ENCODE measurements around the gene CBX5. TPM values are rescaled to one million over a fixed set of nuclear protein-coding genes. Genes with fewer than 3 reads are reported as not detected.
"Not testable (repeated sequence)": the region's sequence is repeated elsewhere in the genome, so short reads cannot be mapped to it uniquely, and the experiment has no call there.

CBX5 gene
- total RNA-seq, 1 experiment from 2014 or later, result 173 TPM

DNA sequence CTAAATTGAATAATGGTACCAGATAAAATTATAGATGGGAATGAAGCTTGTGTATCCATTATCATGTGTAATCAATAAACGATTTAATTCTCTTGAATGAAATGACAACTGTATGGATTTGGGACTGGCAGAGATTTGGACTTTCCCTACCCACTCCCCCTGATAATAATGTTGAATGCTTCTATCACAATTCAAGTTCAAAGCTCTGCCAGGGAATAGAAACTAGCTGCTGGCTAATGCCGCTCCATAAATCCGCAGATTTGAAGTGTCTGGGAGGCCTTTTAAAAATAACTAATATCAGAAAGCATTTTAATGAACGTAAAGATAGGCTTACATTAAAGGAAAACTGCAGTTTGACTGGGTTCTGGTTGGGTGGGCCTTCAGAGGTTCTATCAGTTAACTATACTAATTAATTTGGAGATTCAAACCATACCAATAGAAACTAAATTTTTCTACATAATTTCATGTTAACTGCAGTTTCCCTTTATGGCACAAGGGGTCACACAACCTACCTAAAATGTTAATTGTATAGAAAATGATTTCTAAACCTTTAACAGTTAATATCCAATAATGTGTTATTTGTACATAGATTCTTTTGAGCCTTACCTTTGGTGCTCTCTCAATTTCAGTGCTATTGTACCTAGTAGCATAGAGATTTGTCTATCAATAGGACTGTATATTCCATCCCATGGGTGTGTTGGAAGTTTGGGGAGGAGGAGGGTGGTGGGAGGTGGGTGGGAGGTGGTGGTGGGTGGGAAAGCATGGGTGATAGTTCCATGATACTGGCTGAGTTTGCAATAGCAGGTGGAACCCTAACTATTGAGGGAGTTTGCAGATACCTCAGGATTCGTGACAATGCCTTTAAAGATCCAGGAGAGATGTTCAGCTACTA, 5.5 kb upstream of the CBX5 start:
- Mint-ChIP-seq H3K27me3 (ENCODE audit: unreplicated experiment) (no peaks in the 10 kb centered on the region), H3K27ac (ENCODE audit: unreplicated experiment) (peak overlapping the region; percentile 50), H3K4me1 (ENCODE audit: low read depth, unreplicated experiment) (peaks cover 38% of the 10 kb centered on the region), H3K36me3 (ENCODE audit: insufficient read depth, unreplicated experiment) (peaks cover 6% of the 10 kb centered on the region), H3K4me3 (ENCODE audit: low read depth, unreplicated experiment) (no peak overlapping the region), H3K9me3 (ENCODE audit: low read depth, unreplicated experiment) (no peaks in the 10 kb centered on the region)
- BruUV-seq (replicated peaks), result no TSS peak
- intact Hi-C loops (cut with micrococcal nuclease; ENCODE audit: unreplicated experiment), result no loop called here
- DNase-seq, result no peak
- TF ChIP-seq, protein P1, sequence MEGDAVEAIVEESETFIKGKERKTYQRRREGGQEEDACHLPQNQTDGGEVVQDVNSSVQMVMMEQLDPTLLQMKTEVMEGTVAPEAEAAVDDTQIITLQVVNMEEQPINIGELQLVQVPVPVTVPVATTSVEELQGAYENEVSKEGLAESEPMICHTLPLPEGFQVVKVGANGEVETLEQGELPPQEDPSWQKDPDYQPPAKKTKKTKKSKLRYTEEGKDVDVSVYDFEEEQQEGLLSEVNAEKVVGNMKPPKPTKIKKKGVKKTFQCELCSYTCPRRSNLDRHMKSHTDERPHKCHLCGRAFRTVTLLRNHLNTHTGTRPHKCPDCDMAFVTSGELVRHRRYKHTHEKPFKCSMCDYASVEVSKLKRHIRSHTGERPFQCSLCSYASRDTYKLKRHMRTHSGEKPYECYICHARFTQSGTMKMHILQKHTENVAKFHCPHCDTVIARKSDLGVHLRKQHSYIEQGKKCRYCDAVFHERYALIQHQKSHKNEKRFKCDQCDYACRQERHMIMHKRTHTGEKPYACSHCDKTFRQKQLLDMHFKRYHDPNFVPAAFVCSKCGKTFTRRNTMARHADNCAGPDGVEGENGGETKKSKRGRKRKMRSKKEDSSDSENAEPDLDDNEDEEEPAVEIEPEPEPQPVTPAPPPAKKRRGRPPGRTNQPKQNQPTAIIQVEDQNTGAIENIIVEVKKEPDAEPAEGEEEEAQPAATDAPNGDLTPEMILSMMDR (IDR thresholded peaks at IDR 0.05; ENCODE audit: unreplicated experiment), result no peak
- CTCF ChIA-PET, result interaction anchor here (0.6 to 1.4 kb wide), 2 partner anchors 40 to 85 kb away, joined by 3 to 4 read pairs; partner anchors contain the start of gene COPZ1

DNA sequence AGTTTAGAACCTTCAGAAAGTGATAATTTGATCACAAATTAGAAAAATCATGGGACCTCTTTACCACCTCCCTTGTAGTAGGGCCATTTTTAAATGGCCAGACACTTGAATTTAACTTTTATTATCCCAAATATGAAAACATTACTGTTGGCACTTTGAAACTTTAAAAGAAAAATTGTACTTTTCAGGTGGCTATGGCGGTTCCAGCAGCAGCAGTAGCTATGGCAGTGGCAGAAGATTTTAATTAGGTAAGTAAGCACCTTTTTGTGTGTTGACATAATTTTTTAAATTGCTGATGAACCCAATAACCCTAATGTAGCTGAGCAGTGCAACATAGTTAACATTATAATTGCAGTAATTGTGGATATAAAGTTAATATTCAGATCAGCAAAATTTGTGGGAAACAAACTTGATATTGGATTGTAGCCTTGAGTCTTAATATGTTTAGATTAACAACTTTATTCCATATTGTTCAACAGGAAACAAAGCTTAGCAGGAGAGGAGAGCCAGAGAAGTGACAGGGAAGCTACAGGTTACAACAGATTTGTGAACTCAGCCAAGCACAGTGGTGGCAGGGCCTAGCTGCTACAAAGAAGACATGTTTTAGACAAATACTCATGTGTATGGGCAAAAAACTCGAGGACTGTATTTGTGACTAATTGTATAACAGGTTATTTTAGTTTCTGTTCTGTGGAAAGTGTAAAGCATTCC, 4.3 kb upstream of the CBX5 start:
- not testable (repeated sequence) for H3K27ac Mint-ChIP-seq (ENCODE audit: unreplicated experiment); DNase-seq; H3K4me3 Mint-ChIP-seq (ENCODE audit: low read depth, unreplicated experiment); H3K27me3 Mint-ChIP-seq (ENCODE audit: unreplicated experiment); H3K36me3 Mint-ChIP-seq (ENCODE audit: insufficient read depth, unreplicated experiment); BruUV-seq (replicated peaks); H3K9me3 Mint-ChIP-seq (ENCODE audit: low read depth, unreplicated experiment)
- H3K4me1 Mint-ChIP-seq (ENCODE audit: low read depth, unreplicated experiment), result peaks cover 38% of the 10 kb centered on the region
- CTCF ChIA-PET, result interaction anchor here (1.2 kb wide), 1 partner anchor 85 kb away, joined by 3 read pairs; no protein-coding TSS in a partner anchor
- intact Hi-C loops (cut with micrococcal nuclease; ENCODE audit: unreplicated experiment), result loop anchor here (5.0 kb wide), 1 partner anchor 43 kb away; the partner anchor contains the start of gene COPZ1

DNA sequence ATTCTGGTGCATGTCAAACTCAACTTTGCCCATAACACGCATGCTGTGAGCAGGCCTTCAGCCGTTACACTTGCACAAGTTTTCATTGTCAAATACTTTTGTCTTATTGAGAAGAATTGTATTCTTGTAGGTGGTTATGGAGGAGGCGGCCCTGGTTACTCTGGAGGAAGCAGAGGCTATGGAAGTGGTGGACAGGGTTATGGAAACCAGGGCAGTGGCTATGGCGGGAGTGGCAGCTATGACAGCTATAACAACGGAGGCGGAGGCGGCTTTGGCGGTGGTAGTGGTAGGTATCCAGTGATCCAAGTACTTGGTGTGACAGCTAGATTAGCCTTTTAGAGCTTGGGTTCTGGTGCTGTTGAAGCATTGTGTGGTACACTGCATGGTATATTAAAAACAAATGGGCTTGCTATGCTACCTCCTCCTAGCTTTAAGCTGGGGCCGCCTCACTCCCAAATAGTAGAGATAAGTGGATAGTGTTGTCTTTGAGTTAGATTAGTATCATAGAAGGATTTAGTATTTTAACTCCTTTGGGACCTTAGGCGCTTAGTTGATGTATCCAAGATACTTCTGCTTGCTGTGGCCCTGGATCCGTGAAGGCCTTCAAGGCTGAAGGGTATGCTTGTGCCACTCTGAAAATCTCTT, 3.1 kb upstream of the CBX5 start:
- no TSS peak for BruUV-seq (replicated peaks)
- H3K4me3 Mint-ChIP-seq (ENCODE audit: low read depth, unreplicated experiment), result no peak overlapping the region
- CTCF ChIA-PET, result interaction anchor here (1.2 kb wide), 1 partner anchor 86 kb away, joined by 3 read pairs; no protein-coding TSS in a partner anchor

DNA sequence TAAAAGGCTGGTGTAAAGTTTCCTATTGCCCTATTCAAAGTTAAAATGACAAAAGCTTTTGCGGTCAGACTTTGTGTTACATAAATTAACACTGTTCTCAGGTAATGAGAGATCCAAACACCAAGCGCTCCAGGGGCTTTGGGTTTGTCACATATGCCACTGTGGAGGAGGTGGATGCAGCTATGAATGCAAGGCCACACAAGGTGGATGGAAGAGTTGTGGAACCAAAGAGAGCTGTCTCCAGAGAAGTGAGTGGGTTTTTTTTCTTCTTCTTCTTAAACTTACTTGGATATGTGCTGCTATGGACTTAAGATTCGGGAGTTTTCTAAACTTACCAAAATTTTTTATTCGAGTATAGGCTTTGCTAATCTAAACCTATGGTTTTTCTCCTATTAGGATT, 1.8 kb upstream of the CBX5 start:
- BruUV-seq (replicated peaks); H3K27ac Mint-ChIP-seq (ENCODE audit: unreplicated experiment); H3K9me3 Mint-ChIP-seq (ENCODE audit: low read depth, unreplicated experiment); H3K36me3 Mint-ChIP-seq (ENCODE audit: insufficient read depth, unreplicated experiment); H3K4me3 Mint-ChIP-seq (ENCODE audit: low read depth, unreplicated experiment); H3K27me3 Mint-ChIP-seq (ENCODE audit: unreplicated experiment); DNase-seq: not testable (repeated sequence)
- intact Hi-C loops (cut with micrococcal nuclease; ENCODE audit: unreplicated experiment), result loop anchor here (5.0 kb wide), 1 partner anchor 46 kb away; the partner anchor contains the start of gene COPZ1
- CTCF ChIA-PET, result interaction anchor here (0.6 to 3.1 kb wide), 3 partner anchors 30 to 148 kb away, joined by 3 to 21 read pairs (median 13); partner anchors contain the start of gene COPZ1
- H3K4me1 Mint-ChIP-seq (ENCODE audit: low read depth, unreplicated experiment), result peaks cover 38% of the 10 kb centered on the region

More for the DNA sequence above, 3.1 kb upstream of the CBX5 start:
- H3K27ac Mint-ChIP-seq (ENCODE audit: unreplicated experiment), result no peak overlapping the region
- H3K27me3 Mint-ChIP-seq (ENCODE audit: unreplicated experiment), result no peaks in the 10 kb centered on the region
- peaks cover 38% of the 10 kb centered on the region for H3K4me1 Mint-ChIP-seq (ENCODE audit: low read depth, unreplicated experiment)
- no peaks in the 10 kb centered on the region for H3K36me3 Mint-ChIP-seq (ENCODE audit: insufficient read depth, unreplicated experiment)
- intact Hi-C loops (cut with micrococcal nuclease; ENCODE audit: unreplicated experiment), result loop anchor here (5.0 kb wide), 1 partner anchor 44 kb away; the partner anchor contains the start of gene COPZ1
- H3K9me3 Mint-ChIP-seq (ENCODE audit: low read depth, unreplicated experiment), result no peaks in the 10 kb centered on the region
- TF ChIP-seq, protein P1 (IDR thresholded peaks at IDR 0.05; ENCODE audit: unreplicated experiment), result no peak
- no peak for DNase-seq

DNA sequence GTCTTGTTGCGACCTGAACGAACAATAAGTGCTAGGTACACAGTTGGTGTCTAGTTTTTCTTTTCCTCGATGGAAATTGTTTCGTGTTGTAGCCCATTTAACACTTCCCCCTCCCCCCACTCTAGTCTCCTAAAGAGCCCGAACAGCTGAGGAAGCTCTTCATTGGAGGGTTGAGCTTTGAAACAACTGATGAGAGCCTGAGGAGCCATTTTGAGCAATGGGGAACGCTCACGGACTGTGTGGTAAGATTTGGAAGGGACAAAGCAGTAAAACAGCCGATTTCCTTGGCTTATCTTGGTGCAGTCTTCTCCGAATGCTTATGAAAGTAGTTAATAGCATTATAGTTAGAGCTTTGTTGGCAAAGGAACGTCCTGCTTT, 1.3 kb upstream of the CBX5 start:
- not testable (repeated sequence) for H3K4me3 Mint-ChIP-seq (ENCODE audit: low read depth, unreplicated experiment); BruUV-seq (replicated peaks); H3K27me3 Mint-ChIP-seq (ENCODE audit: unreplicated experiment); H3K27ac Mint-ChIP-seq (ENCODE audit: unreplicated experiment); H3K9me3 Mint-ChIP-seq (ENCODE audit: low read depth, unreplicated experiment); H3K36me3 Mint-ChIP-seq (ENCODE audit: insufficient read depth, unreplicated experiment); DNase-seq
- H3K4me1 Mint-ChIP-seq (ENCODE audit: low read depth, unreplicated experiment), result peaks cover 37% of the 10 kb centered on the region
- intact Hi-C loops (cut with micrococcal nuclease; ENCODE audit: unreplicated experiment), result loop anchor here (5.0 kb wide), 1 partner anchor 46 kb away; the partner anchor contains the start of gene COPZ1
- CTCF ChIA-PET, result interaction anchor here (3.1 kb wide), 2 partner anchors 30 to 43 kb away, joined by 13 to 21 read pairs; partner anchors contain the start of gene COPZ1
